Activated T-cell treated with anti-CD3 and anti-CD28 coated beads, Interleukin-2, amount 50 U/mL, for 1 hour (primary cell): Measurements from ENCODE around the gene NOP9.
"Not testable (repeated sequence)": the region's sequence is repeated elsewhere in the genome, so short reads cannot be mapped to it uniquely, and the experiment has no call there.

Experiments used
- DNase-seq: peaks from one replicate; pipeline ENCODE4 v3.0.0-alpha.2; 2020

Gene NOP9

GRCh38 chr14:24310646-24311604 is 11.3 kb downstream of the NOP9 start, which contains the start of gene LTB4R:
LTB4R (plus strand) TSS chr14:24311502; CDS start chr14:24315652, 4,150 bp downstream.
- peak; percentile 75 for DNase-seq

DNA sequence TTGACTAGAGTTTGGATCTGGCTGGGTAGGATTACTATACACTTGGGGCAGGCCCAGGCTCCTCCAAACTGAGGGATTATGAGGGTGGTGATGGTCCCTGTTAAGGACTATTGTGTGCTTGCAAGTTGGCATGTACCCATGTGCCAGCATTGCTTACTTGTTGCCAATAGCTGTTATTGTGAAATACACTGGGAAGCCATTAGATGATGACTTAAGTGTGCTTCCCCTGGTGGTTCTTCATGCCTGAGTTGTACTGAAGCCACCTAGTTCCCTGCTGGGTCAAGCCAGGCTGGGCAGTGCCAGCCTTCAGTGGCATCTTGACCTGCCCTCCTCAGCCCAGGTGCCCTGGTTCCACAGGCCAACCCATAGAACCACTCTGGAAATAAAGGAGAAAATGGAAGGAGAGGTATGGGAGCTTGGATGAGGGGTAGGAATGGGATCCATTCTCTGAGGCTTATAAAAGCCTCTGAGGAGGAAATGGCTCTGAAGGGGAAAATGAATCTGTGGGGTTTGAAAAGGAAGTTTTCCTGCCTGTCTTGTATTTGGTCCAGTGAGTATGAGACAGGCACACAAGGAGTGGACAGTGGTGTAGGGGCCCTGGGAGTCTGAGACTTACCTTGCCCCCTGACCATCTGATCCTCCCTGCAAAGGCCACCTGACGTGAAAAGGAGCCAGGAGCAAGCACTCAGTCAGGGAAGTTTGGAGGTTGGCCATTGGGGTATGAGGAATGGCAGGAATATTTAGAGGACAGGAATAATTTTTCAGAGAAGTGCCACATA is 12.4 kb downstream of the NOP9 start:
- peak; percentile 36 for DNase-seq

DNA sequence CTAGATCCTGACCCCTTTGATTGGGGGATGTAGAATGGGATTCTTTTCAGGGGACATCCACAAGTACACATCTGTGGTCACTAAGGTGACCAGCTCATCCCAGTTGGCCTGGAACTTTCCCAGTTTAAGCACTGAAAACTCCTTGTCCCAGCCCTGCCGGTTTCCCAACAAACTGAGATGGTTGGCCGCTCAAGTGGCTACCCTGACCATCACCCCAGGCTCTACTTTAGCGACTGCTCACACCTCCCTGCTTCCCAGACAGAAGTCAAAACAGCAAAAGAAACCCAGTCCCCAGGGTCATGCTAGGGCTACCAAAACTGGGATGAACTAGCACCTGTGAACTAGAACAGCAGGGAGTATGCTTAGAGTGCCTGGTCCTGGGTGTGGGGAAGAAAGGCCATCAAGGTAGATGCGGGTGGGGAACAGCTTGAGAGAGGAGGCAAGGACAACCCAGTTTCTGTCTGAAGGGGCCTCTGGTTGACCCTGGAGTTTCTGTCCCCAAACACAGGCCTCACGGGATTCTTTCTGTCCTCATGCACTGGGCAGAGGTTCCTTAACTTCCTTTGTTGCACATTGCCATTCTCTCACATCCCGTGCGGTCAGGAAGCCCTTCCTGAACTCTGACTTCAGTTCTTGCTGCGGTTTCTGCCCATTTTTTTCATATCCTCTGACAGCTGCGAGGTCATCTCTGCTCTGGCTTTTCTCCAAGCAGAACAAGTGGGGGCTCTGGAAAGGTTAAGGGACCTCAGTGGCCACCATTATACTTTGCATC is 13.3 kb downstream of the NOP9 start:
- no peak for DNase-seq

DNA sequence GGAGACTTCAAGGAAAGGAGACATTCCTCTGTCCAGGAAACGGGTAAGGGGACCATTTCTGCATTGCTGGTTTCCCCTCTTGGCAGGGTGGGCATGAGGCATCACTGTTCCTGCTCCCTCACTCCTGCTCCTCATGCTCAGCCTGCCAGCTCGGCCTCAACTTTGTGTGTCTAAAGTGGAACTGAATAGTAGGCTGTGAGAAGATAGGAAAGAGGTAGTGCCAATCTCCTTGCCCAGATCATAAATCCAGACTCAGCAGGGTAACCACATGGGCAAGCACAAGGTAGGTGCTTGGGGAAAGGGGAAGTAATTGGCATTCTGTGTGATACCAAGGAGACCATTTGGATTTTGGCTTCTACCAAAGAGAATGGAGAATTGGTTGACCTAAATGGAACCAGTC is 14.3 kb downstream of the NOP9 start:
- no peak for DNase-seq

DNA sequence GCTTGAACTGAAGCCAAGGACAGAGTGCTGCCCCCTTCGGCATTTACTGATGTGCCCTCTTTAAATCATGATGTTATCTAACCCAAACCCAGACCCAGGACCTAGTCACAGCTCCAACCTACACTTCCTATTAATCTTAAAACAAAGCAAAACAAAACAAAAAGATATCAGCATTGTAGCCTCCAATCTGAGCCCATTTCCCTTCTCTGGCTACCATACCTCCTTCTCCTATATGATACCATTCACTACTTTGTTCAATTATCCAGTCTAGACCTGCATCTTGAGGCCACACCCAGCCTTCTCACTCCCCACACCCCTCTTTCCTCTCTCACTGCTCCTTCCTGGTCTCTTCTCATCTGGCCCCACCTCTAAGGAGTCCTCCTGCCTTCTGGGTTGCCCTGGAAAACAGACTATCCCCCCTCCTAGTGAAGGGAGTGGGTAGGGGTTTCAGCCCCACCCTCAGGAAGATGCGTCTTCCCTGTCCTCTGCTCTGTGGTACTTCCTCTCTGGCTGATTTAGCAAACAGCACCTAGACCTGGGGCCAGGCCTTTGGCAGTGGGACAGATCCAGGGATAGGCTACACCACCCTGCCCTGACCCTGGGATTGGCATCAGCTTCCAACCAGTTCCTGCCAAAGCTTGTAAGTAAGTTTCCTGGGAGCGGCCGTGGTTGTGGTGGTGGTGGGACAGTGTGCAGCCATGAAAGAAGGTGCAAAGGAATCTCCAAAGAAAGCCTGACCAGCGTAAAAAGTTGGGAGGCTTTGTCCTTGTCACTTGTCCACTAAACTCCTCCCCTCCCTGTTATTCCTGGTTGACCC is 14.9 kb downstream of the NOP9 start:
- no peak for DNase-seq

DNA sequence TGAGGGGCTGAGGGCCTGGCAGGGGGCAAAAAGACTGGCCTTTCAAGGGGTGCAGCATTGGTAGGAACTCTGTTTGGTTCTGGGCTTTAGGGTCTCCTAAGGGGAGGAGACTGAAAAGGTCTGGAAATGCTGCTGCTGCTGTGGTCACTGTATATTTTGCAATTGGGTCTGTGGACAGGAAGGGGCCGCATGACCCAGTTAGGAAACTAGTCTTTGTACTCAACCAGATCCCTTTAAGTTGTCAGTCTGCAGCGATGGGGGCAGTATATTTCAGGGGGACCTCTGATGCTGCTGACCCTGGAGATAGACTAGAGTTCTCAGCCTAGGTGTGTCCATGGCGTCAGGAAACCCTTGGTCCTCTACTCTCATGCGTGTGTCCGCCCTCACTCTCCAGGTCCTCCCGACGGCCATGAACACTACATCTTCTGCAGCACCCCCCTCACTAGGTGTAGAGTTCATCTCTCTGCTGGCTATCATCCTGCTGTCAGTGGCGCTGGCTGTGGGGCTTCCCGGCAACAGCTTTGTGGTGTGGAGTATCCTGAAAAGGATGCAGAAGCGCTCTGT is 15.7 kb downstream of the NOP9 start:
- no peak for DNase-seq

DNA sequence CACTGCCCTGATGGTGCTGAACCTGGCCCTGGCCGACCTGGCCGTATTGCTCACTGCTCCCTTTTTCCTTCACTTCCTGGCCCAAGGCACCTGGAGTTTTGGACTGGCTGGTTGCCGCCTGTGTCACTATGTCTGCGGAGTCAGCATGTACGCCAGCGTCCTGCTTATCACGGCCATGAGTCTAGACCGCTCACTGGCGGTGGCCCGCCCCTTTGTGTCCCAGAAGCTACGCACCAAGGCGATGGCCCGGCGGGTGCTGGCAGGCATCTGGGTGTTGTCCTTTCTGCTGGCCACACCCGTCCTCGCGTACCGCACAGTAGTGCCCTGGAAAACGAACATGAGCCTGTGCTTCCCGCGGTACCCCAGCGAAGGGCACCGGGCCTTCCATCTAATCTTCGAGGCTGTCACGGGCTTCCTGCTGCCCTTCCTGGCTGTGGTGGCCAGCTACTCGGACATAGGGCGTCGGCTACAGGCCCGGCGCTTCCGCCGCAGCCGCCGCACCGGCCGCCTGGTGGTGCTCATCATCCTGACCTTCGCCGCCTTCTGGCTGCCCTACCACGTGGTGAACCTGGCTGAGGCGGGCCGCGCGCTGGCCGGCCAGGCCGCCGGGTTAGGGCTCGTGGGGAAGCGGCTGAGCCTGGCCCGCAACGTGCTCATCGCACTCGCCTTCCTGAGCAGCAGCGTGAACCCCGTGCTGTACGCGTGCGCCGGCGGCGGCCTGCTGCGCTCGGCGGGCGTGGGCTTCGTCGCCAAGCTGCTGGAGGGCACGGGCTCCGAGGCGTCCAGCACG is 16.4 kb downstream of the NOP9 start:
- DNase-seq: no peak

GRCh38 chr14:24316597-24316950 is 16.9 kb downstream of the NOP9 start:
- DNase-seq: no peak

GRCh38 chr14:24317141-24317928 is 17.7 kb downstream of the NOP9 start:
- no peak for DNase-seq

GRCh38 chr14:24321212-24321975 is 21.7 kb downstream of the NOP9 start:
- DNase-seq: no peak

GRCh38 chr14:24322672-24323071 is 23.0 kb downstream of the NOP9 start:
- no peak for DNase-seq

GRCh38 chr14:24323341-24323740 is 23.7 kb downstream of the NOP9 start:
- no peak for DNase-seq

- DNase-seq: no peak
Observed at GRCh38 chr14:24324024-24324423, 24.4 kb downstream of the NOP9 start.

GRCh38 chr14:24325041-24325530 is 25.4 kb downstream of the NOP9 start:
- no peak for DNase-seq

DNA sequence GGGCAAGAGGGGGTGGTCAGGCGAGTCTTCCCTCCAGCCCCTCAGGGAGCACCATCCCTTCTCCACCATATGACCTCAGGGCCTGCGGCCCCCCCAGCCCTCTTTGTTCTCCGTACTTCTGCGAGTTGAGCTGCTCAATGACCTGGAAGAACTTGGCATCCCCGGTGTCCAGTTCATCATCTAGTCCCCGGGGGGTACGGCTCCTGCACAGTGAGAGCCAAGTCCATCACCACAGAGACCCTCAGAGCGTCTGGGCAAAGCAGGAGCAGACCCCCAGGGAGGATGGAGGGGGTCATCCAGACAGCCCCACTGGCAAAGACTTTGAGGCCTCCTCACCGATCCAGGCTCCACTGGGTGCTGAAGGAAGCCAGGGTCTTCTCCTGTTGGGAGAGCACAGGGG is 26.3 kb downstream of the NOP9 start:
- DNase-seq: no peak

- DNase-seq: no peak
Observed at GRCh38 chr14:24327303-24327702, 27.7 kb downstream of the NOP9 start.

DNA sequence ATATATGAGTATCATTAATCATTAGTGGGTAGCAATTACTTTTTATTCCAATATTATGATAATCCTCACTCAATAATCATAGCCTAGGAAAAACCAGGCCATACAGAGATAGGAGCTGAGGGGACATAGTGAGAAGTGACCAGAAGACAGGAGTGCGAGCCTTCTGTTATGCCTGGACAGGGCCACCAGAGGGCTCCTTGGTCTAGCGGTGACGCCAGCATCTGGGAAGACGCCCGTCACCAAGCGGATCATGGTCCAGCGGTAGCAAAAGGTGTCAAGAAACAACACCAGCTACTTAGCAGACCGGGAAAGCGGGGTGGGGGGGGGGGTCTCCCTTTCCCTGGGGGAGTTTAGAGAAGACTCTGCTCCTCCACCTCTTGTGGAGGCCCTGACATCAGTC is 28.3 kb downstream of the NOP9 start:
- not testable (repeated sequence) for DNase-seq

- DNase-seq: no peak
Observed at GRCh38 chr14:24329073-24329663, 29.5 kb downstream of the NOP9 start.

GRCh38 chr14:24329736-24330135 is 30.1 kb downstream of the NOP9 start:
- peak; percentile 53 for DNase-seq
